ENCODE data around the gene SEMA3A.
"Not testable (repeated sequence)": the region's sequence is repeated elsewhere in the genome, so short reads cannot be mapped to it uniquely, and the experiment has no call there.

The SEMA3A gene

GRCh38 chr7:84150370-84150769 is 44.2 kb downstream of the SEMA3A start:
- DNase-seq: not testable (repeated sequence)

- DNase-seq: no peak
Measured at GRCh38 chr7:84149573-84149972, 45.0 kb downstream of the SEMA3A start.

- no peak for DNase-seq
Measured at GRCh38 chr7:84145892-84146291, 48.7 kb downstream of the SEMA3A start.

- no peak for DNase-seq
Measured at GRCh38 chr7:84144935-84145334, 49.7 kb downstream of the SEMA3A start.

GRCh38 chr7:84144480-84144879 is 50.1 kb downstream of the SEMA3A start:
- DNase-seq: no peak

- DNase-seq: no peak
Measured at GRCh38 chr7:84142726-84143125, 51.9 kb downstream of the SEMA3A start.

GRCh38 chr7:84139986-84140729 is 54.4 kb downstream of the SEMA3A start:
- DNase-seq: no peak

GRCh38 chr7:84138411-84138810 is 56.2 kb downstream of the SEMA3A start:
- no peak for DNase-seq

GRCh38 chr7:84137812-84138211 is 56.8 kb downstream of the SEMA3A start:
- no peak for DNase-seq

GRCh38 chr7:84136809-84137208 is 57.8 kb downstream of the SEMA3A start:
- DNase-seq: no peak

- no peak for DNase-seq
Measured at GRCh38 chr7:84136336-84136735, 58.3 kb downstream of the SEMA3A start.

GRCh38 chr7:84134169-84134568 is 60.4 kb downstream of the SEMA3A start:
- DNase-seq: no peak

GRCh38 chr7:84125654-84126053 is 68.9 kb downstream of the SEMA3A start:
- no peak for DNase-seq

GRCh38 chr7:84123965-84124547 is 70.5 kb downstream of the SEMA3A start:
- no peak for DNase-seq

- DNase-seq: no peak
Measured at GRCh38 chr7:84122582-84123360, 71.8 kb downstream of the SEMA3A start.

GRCh38 chr7:84117304-84117703 is 77.3 kb downstream of the SEMA3A start:
- no peak for DNase-seq

GRCh38 chr7:84113906-84114850 is 80.4 kb downstream of the SEMA3A start:
- no peak for DNase-seq

- no peak for DNase-seq
Measured at GRCh38 chr7:84113286-84113685, 81.3 kb downstream of the SEMA3A start.

- no peak for DNase-seq
Measured at GRCh38 chr7:84112771-84113170, 81.8 kb downstream of the SEMA3A start.

GRCh38 chr7:84111842-84112241 is 82.7 kb downstream of the SEMA3A start:
- DNase-seq: no peak

- DNase-seq: no peak
Measured at GRCh38 chr7:84110400-84110799, 84.2 kb downstream of the SEMA3A start.

GRCh38 chr7:84108787-84109186 is 85.8 kb downstream of the SEMA3A start:
- DNase-seq: no peak

GRCh38 chr7:84108119-84108518 is 86.5 kb downstream of the SEMA3A start:
- no peak for DNase-seq
